ENCODE measurements around the gene SVOPL.

DNA sequence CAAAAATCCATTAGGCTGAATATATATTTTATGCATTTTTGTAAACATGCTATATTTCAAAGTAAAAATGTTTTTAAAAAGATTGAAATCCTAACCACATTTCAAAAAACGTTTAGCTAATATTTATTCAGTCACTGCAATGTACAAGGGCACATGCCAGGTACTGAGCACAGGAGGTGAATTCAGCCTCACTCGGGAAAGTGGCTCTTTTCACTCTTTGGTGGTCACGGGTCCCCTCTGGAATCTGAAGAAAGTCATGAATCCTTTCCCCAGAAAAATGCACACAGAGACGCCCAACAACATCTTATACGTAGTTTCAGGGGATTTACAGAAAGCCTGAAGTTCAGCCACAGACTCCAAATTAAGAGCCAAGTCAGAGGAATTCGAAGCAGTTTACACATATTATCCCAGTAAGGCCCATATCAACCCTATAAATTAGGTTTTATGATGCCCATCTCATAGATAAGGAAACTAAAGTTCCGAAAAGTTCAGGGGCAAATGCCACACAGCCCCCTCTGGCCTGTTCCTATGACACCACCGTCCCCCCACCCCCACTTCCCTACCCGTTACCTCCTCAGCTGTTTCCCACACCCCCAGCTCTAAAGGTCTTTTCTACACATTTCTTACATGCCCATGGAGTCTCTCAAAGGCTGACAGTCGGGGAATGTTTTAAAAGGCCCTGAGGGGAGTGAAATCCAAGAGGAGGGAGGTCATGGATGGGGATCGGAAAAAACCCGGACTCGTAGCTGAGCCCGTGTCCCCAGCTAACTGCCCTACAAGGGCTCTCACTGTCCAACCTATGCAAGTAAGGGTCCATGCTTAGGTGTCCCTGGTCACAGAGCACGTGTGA, 9.6 kb upstream of the SVOPL start:
- TF ChIP-seq CTCF (IDR thresholded peaks at IDR 0.05) = no peak
- no peak for TF ChIP-seq EZH2 (IDR thresholded peaks at IDR 0.05; ENCODE audit: borderline replicate concordance, insufficient read depth, low read depth, low read length, poor library complexity, severe bottlenecking)
